ENCODE measurements around the gene PRM1.
"Not testable (repeated sequence)": the region's sequence is repeated elsewhere in the genome, so short reads cannot be mapped to it uniquely, and the experiment has no call there.

PRM1 gene

GRCh38 chr16:11296706-11297491 is 15.8 kb upstream of the PRM1 start:
- no peak for DNase-seq

- no peak for DNase-seq
These were observed 15.2 kb upstream of the PRM1 start for GRCh38 chr16:11296351-11296705.

- no peak for DNase-seq
These were observed 14.5 kb upstream of the PRM1 start for GRCh38 chr16:11295672-11296071.

- no peak for DNase-seq
These were observed 11.1 kb upstream of the PRM1 start for GRCh38 chr16:11292076-11292748.

DNA sequence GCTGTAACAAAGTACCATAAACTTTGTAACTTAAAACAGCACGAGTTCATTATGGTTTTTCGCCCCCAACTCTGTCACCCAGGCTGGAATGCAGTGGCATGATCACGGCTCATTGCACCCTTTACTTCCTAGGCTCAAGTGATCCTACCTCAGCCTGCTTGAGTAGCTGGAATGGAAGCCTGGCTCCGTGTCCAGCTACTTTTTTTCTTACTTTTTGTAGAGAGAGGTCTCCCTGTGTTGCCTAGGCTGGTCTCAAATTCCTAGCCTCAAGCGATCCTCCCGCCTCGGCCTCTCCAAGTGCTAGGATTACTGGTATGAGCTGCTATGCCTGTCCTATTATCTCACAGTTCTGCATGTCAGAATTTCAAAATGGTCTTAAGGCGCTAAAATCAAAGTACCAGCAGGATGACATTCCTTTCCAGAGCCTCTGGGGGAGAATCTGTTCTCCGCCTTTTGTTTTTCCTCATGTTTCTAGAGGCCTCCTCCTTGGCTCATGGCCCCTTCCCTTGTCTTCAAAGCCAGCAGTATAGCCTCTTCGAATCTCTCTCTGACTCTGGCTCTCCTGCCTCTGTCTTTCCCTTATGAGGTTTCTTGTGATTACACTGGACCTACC is 10.1 kb upstream of the PRM1 start:
- no peak for DNase-seq

GRCh38 chr16:11290102-11290893 is 9.2 kb upstream of the PRM1 start:
- DNase-seq: no peak

DNA sequence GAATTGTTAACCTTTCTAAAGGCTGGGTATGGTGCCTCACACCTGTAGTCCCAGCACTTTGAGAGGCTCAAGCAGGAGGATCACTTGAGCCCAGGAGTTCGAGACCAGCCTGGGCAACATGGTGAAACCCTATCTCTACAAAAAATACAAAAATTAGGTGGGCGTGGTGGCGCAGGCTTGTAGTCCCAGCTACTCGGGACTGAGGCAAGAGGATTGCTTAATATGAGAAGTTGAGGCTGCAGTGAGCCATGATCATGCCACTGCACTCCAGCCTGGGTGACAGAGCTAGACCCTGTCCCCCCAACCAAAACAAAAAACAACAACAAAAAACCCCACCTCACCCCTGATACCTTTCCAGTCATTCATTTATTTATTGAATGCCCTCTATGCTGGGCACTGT is 8.6 kb upstream of the PRM1 start:
- DNase-seq: not testable (repeated sequence)

DNA sequence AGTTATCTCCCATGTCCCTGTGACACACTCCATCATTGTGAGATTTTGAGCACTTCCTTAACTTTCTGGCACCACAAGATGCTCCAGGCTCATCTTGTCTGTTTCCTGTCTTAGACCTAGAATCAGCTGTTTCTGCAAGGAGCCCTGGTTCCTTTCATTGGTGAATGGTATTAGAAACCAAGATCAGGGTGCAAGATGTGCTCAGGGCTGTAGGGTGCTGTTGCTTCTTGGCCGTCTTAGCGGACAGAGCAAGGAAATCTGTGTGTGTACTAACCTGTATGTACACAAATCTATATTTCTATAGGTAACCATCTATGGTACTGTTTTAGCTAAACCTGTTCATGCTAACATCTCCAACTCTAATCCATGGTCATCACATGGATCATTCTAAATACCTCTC is 8.1 kb upstream of the PRM1 start:
- DNase-seq: no peak

- no peak for DNase-seq
These were observed 4.7 kb upstream of the PRM1 start for GRCh38 chr16:11285842-11286241.

GRCh38 chr16:11283820-11284248 is 2.7 kb upstream of the PRM1 start:
- DNase-seq: no peak

DNA sequence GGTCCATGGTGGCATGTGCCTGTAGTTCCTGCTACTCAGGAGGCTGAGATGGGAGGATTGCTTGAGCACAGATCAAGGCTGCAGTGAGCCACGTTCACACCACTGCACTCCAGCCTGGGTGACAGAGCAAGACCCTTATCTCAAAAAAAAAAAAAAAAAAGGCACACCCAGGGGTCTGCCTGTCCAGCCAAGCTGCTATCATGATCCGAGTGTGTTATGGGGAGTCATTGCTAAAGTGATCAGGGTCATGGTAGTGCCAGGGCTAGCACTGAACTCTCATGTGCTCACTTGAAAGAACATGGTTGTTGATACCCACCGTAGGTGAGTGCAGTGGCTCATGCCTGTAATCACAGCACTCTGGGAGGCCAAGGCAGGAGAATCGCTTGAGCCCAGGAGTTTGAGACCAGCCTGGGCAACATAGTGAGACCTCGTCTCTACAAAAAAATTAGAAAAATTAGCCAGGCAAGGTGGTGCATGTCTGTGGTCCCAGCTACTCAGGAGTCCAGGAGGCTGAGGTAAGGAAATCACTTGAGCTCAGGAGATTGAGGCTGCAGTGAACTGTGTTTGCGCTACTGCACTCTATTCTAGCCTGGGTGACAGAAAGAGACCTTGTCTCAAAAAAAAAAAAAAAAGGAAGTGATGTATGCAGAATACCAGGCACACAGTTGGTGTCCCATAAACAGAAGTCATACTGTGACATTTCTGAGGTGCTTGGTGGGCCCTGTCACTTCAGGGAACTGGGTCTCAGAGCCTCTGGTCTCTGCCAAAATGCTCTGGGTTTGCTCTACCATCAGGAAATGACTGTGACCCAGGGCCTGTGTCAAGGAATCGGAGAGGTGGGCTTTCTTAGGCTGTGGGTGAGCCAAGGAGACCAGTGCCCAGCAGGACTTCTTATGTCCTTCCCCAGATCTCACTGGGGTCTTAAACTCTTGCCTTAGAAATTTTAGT is 2.2 kb downstream of the PRM1 start:
- DNase-seq: no peak

DNA sequence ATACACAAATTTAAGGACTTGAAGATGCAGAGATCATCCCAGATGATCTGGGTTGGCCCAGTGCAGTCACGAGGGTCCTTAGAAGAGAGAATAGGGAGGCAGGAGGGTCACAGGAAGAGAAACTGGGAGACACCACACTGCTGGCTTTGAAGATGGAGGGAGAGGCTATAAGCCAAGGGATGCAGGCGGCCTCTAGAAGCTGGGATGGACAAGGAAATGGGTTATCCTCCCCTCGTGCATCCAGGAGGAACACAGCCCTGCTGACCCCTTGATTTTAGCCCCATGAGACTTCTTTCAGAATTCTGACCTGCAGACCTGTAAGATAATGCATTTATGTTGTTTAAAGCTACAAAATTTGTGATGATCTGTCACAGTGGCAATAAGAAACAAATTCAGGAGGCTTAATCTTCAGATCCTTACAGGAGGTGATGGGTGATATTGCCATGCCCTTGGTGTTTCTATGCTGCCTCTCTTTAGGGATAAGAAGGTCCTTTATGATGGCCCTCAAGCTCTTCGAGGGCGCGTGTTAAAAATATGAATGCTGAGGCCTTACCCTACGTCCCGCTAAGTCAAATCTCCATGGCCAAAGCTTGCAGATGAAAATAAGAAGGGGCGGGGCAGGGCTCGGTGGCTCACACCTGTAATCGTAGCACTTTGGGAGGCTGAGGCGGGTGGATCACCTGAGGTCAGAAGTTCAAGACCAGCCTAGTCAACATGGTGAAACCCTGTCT is 3.4 kb downstream of the PRM1 start:
- no peak for DNase-seq

GRCh38 chr16:11276896-11277593 is 4.1 kb downstream of the PRM1 start:
- DNase-seq: no peak

DNA sequence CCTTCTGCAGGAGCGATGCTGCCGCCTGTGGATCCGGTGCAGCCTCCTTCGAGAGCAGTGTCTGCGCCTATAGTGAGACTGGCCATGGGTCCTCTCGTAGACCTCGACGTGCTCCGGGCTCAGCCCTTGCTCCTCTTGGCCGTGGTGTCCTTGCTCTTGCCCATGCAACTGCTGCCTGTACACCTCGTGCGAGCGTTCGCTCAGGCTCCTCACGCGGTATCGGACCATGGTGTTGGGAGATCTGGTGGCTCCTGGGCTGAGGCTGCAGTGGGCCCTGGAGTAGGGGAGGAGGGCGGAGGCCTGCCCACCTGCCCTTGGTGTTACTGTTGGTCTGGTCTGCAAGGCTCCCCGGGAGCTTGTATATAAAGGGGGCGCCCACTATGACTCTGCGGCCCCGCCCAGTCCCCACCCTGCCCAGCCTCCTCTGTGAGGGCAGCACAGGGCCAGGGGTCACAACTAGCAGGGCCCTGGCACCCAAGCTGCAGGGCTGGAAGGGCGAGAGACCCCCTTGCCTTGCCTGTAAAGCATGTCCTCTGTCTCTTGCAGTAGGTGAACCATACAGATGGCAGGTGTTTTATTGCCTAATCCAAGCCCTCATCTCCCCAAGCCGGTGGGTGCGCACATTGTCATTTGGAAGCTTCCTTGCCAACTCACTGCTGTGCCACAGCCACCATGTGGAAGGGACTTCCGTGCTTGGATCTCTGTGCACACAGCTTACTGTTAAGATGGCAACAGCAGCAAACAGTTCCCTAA is 4.8 kb downstream of the PRM1 start, which contains the start of gene PRM2:
Gene PRM2 (minus strand): TSS at position 338 of the 753 bp plus-strand sequence. CDS start 110 bp downstream, at position 228.
- no peak for DNase-seq

- DNase-seq: no peak
These were observed 6.2 kb downstream of the PRM1 start for GRCh38 chr16:11274964-11275363.

- no peak for DNase-seq
These were observed 7.3 kb downstream of the PRM1 start for GRCh38 chr16:11273721-11274324.

- no peak for DNase-seq
These were observed 8.0 kb downstream of the PRM1 start, which contains the start of gene PRM3 for GRCh38 chr16:11272921-11273720. Gene PRM3 (minus strand): TSS chr16:11273629. CDS start chr16:11273595, 34 bp downstream.

DNA sequence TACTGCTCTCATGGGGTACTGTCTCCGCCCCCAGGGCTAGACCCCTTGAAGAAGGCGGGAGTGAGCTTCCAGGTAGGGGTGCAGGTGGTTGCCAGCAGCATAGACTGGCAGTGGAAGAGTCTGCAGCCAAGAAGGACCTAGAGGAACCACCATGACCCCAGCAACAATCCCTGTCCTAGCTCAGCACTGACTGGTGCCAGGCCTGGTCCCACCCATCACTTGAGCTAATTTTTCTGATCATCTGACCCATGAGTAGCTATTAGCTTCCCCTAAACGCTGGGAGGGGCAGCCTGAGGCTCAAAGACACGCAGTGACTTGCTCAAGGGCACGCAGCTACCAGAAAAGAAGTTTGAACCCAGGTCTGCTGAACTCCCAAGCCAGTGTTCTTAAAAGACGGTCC is 8.6 kb downstream of the PRM1 start:
- no peak for DNase-seq

All from SIG-M5 (cell line).